ENCODE data around the gene APOLD1. TPM values are rescaled to one million over a fixed set of nuclear protein-coding genes. Genes with fewer than 3 reads are reported as not detected.

APOLD1 gene
- total RNA-seq, 1 donor from 2014 or later = 5.6 TPM

DNA sequence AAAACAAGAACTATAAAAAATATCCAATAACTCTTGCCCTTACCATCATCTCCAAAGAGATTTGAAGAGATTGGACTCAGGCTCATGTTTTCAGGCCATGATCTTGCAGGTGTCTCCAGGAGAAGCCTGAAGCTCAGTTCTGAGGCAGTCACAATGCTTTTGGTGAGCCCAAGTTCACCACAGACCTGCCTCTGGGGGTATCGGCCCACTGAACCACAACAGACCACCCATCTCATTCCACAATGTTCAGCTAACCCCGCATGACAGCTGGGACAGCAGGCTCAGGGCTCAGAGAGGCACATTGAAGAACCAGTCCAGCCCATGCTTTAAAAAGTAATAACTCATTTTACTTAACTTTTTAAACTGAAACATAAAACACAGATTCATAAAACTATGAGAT, 28.3 kb upstream of the APOLD1 start:
- H3K36me3 Mint-ChIP-seq = no peaks in the 10 kb centered on the region
- no peak overlapping the region for H3K27ac Mint-ChIP-seq
- no peaks in the 10 kb centered on the region for H3K9me3 Mint-ChIP-seq
- no peak overlapping the region for H3K4me3 Mint-ChIP-seq
- TF ChIP-seq, protein P1, sequence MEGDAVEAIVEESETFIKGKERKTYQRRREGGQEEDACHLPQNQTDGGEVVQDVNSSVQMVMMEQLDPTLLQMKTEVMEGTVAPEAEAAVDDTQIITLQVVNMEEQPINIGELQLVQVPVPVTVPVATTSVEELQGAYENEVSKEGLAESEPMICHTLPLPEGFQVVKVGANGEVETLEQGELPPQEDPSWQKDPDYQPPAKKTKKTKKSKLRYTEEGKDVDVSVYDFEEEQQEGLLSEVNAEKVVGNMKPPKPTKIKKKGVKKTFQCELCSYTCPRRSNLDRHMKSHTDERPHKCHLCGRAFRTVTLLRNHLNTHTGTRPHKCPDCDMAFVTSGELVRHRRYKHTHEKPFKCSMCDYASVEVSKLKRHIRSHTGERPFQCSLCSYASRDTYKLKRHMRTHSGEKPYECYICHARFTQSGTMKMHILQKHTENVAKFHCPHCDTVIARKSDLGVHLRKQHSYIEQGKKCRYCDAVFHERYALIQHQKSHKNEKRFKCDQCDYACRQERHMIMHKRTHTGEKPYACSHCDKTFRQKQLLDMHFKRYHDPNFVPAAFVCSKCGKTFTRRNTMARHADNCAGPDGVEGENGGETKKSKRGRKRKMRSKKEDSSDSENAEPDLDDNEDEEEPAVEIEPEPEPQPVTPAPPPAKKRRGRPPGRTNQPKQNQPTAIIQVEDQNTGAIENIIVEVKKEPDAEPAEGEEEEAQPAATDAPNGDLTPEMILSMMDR (conservative IDR thresholded peaks at IDR 0.05) = no peak
- H3K27me3 Mint-ChIP-seq = no peaks in the 10 kb centered on the region
- DNase-seq (ENCODE audit: extremely low spot score, unreplicated experiment) = no peak
- no peaks in the 10 kb centered on the region for H3K4me1 Mint-ChIP-seq (ENCODE audit: unreplicated experiment)

DNA sequence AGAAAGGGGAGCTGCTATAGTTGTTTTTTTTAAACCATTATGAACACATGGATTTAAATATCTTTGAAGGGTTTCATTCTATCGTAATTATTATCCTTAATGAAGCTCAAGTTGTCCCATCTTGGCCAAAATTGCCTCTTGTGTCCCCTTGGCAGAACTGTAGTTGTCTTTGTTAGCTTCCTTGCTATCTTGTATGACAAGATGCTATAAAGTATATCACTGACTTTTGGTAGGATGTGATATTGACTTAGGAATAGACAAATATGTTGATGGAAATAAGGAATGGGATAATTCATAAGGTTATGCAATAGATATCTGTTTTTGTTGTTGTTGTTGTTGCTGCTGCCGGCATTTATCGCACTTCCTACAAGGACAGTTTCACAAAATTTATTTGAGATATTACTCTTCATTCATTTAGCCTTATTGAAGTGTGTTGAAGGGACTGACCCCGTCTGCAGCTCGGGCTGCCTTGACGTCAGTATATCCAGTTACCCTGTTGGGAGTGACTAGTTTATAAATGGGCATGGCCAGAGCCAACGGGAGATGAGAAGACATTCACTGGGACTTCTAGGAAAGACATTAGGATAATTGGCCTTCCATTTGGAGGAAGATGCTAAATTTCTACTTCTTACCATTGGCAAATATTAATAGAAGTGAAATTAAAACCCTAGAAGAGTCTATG, 26.1 kb upstream of the APOLD1 start:
- H3K27ac Mint-ChIP-seq = no peak overlapping the region
- H3K4me1 Mint-ChIP-seq (ENCODE audit: unreplicated experiment) = no peaks in the 10 kb centered on the region
- TF ChIP-seq, protein P1 (conservative IDR thresholded peaks at IDR 0.05) = no peak
- no peaks in the 10 kb centered on the region for H3K27me3 Mint-ChIP-seq
- DNase-seq (ENCODE audit: extremely low spot score, unreplicated experiment) = no peak
- no peaks in the 10 kb centered on the region for H3K36me3 Mint-ChIP-seq
- H3K4me3 Mint-ChIP-seq = no peak overlapping the region
- no peaks in the 10 kb centered on the region for H3K9me3 Mint-ChIP-seq

DNA sequence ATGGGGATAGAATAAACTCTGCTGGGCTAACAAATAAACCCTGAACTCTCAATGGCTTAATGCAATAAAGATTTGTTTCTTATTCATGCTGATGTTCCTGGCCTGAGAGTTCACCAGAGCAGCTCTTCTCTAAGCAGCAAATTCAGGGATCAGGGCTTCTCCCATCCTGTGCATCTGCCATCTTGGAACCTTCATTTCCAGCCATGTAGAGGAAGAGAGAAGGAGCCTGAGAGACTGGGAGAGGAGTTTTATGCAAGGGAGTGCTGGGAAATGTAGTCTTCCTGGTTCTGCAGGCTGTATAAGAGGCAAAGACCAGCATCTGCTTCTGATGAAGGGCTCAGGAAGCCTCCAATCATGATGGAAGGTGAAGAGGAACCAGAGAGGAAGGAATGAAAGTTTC, 20.6 kb upstream of the APOLD1 start:
- no peaks in the 10 kb centered on the region for H3K27me3 Mint-ChIP-seq
- peaks cover 2% of the 10 kb centered on the region for H3K36me3 Mint-ChIP-seq
- H3K9me3 Mint-ChIP-seq = no peaks in the 10 kb centered on the region
- TF ChIP-seq, protein P1 (conservative IDR thresholded peaks at IDR 0.05) = no peak
- H3K4me1 Mint-ChIP-seq (ENCODE audit: unreplicated experiment) = no peaks in the 10 kb centered on the region
- H3K27ac Mint-ChIP-seq = no peak overlapping the region
- no peak overlapping the region for H3K4me3 Mint-ChIP-seq
- no peak for DNase-seq (ENCODE audit: extremely low spot score, unreplicated experiment)

DNA sequence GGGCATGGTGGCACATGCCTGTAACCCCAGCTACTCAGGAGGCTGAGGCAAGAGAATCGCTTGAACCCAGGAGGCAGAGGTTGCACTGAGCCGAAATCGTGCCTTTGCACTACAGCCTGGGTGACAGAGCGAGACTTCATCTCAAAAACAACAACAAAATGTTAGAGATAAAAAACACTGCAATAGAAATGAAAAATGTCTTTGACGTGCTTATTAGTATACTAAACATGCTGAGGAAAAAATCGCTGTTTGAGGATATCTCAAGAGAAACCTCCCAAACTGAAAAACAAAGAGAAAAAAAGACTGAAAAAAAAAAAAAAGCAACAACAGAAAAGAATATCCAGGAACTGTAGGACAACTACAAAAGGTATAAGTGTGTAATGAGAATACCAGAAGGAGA, 15.2 kb upstream of the APOLD1 start:
- no peaks in the 10 kb centered on the region for H3K4me1 Mint-ChIP-seq (ENCODE audit: unreplicated experiment)
- H3K9me3 Mint-ChIP-seq = no peaks in the 10 kb centered on the region
- no peak for DNase-seq (ENCODE audit: extremely low spot score, unreplicated experiment)
- H3K27me3 Mint-ChIP-seq = peaks cover 9% of the 10 kb centered on the region
- no peak overlapping the region for H3K4me3 Mint-ChIP-seq
- no peak overlapping the region for H3K27ac Mint-ChIP-seq
- TF ChIP-seq, protein P1 (conservative IDR thresholded peaks at IDR 0.05) = no peak
- peaks cover 14% of the 10 kb centered on the region for H3K36me3 Mint-ChIP-seq

DNA sequence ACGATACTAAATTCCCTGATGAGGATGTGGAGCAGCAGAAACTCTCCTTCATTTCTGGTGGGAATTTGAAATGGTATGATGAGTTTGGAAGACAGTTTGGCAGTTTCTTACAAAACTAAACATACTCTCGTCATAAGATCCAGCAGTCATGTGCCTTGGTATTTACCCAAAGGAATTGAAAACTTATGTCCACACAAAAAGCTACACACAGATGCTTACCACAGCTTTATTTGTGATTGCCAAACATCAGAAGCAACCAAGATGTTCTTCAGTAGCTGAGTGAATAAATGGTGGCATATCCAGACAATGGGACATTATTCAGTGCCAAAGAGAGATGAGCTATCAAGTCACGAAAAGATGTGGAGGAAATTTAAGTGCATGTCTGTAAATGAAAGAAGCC, 10.7 kb upstream of the APOLD1 start:
- H3K4me1 Mint-ChIP-seq (ENCODE audit: unreplicated experiment) = no peaks in the 10 kb centered on the region
- no peak overlapping the region for H3K27ac Mint-ChIP-seq
- TF ChIP-seq, protein P1 (conservative IDR thresholded peaks at IDR 0.05) = no peak
- H3K9me3 Mint-ChIP-seq = no peaks in the 10 kb centered on the region
- H3K4me3 Mint-ChIP-seq = no peak overlapping the region
- no peak for DNase-seq (ENCODE audit: extremely low spot score, unreplicated experiment)
- peaks cover 35% of the 10 kb centered on the region for H3K27me3 Mint-ChIP-seq
- peaks cover 13% of the 10 kb centered on the region for H3K36me3 Mint-ChIP-seq

All from type B pancreatic cell (in vitro differentiated cells).